Measurements from ENCODE around the gene CHST15. TPM values are rescaled to one million over a fixed set of nuclear protein-coding genes. Genes with fewer than 3 reads are reported as not detected.

The CHST15 gene
- total and polyA plus RNA-seq, 2 of the 8 experiments (the other 6 are each of a cell fraction or from before 2014, with no cell fraction given): 8.8 to 9.1 TPM

DNA sequence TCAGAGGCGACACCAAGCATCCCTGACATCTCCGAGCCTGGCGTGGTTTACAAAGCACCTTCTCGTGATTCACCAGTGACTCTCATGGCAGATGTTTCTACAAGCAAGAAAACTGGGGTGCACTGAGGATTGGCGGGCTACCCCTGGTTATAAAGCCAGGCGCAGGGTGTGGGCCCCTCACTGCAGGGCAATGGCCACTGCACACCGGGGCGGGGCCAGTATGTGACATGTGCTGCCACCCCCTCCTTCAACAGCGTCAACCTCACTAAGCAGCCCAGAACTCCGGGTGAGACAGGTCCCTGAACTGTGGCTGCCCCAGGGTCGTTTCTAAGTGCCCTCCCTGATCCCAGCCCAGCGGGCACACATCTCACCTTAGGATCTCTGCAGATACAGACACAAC, 63.8 kb downstream of the CHST15 start:
- Histone ChIP-seq H3K14ac (ENCODE audit: insufficient read length) (no peak overlapping the region), H4K5ac (ENCODE audit: insufficient read length, low read depth, low read length) (no peak overlapping the region), H3K79me1 (ENCODE audit: low read depth, low read length) (no peaks in the 10 kb centered on the region), H4K8ac (ENCODE audit: extremely low read depth, insufficient read depth, low read length) (no peak overlapping the region; the same call in 1 of the 2 replicates), H3K79me2 (ENCODE audit: control insufficient read depth in 1 of 2, insufficient read depth in 2 of 2, low read length in 2 of 2) (no peaks in the 10 kb centered on the region), H3K4me1 (replicated peaks in 1 of 4; ENCODE audit: control insufficient read depth in 3 of 4, insufficient read depth in 4 of 4, low read length in 3 of 4) (peaks cover 10 to 30% (median 20%) of the 10 kb centered on the region in 4 experiments), H3K27ac (ENCODE audit: low read depth, low read length) (no peak overlapping the region), H3K4ac (replicated peaks; ENCODE audit: insufficient read length, low read depth, low read length) (no peak overlapping the region), H3K18ac (ENCODE audit: extremely low read depth, low read length) (no peak overlapping the region), H2BK15ac (ENCODE audit: low read length) (no peak overlapping the region), H2AFZ (ENCODE audit: low read length) (no peak overlapping the region), H2BK5ac (ENCODE audit: low read depth, low read length) (no peak overlapping the region), H2BK12ac (ENCODE audit: low read depth, low read length) (no peak overlapping the region; the same call in 1 of the 2 replicates), H2BK120ac (replicated peaks; ENCODE audit: low read depth, low read length) (no peak overlapping the region), H3K4me2 (ENCODE audit: insufficient read depth in 1 of 2, low read depth in 2 of 2, low read length in 2 of 2) (no peak overlapping the region), H3K23ac (ENCODE audit: insufficient read length) (no peak overlapping the region), H3K56ac (replicated peaks; ENCODE audit: insufficient read length, low read depth, low read length) (no peak overlapping the region), H3K27me3 (replicated peaks in 1 of 4; ENCODE audit: control insufficient read depth in 3 of 4, extremely low read depth in 1 of 4, insufficient read depth in 3 of 4, low read length in 3 of 4) (0 out of 7 replicates have a peak, but pooled peaks cover 0 to 2% (median 0%) of the 10 kb centered on the region in 4 experiments), H2AK5ac (ENCODE audit: low read depth, low read length) (no peak overlapping the region), H4K20me1 (replicated peaks in 1 of 2; ENCODE audit: control insufficient read depth in 1 of 2, insufficient read depth in 2 of 2, low read length in 2 of 2) (no peaks in the 10 kb centered on the region), H3K23me2 (ENCODE audit: low read depth, low read length) (no peaks in the 10 kb centered on the region), H3K9ac (replicated peaks in 1 of 4; ENCODE audit: extremely low read depth in 1 of 4, low read depth in 3 of 4, low read length in 3 of 4) (no peak overlapping the region), H2BK20ac (ENCODE audit: low read length) (no peak overlapping the region), H3K9me3 (ENCODE audit: insufficient read depth in 2 of 2, low read depth in 1 of 2, low read length in 1 of 2) (no peaks in the 10 kb centered on the region), H3K4me3 (ENCODE audit: extremely low read depth in 1 of 4, insufficient read depth in 2 of 4, low read depth in 3 of 4, low read length in 4 of 4) (no peak overlapping the region), H3K36me3 (ENCODE audit: control insufficient read depth in 2 of 4, insufficient read depth in 4 of 4, low read length in 3 of 4) (no peaks in the 10 kb centered on the region), H4K91ac (replicated peaks; ENCODE audit: insufficient read length, low read length) (no peak overlapping the region)
- no peak for DNase-seq (ENCODE audit: low read depth in 1 of 2, low spot score in 2 of 2)
- 95% methylated on average over 12 of the region's 12 CpGs; no CpG with 5 or more reads in 1 of the 2 experiments for WGBS, 2 experiments (ENCODE audit: extremely low coverage in 1 of 2, insufficient coverage in 1 of 2, insufficient read length in 1 of 2, insufficient replicate concordance in 2 of 2, low coverage in 1 of 2, low lambda C conversion rate in 2 of 2, missing lambda C conversion rate in 1 of 2)
- no peak for FAIRE-seq
- ChIA-PET POLR2A (ENCODE audit: partially characterized antibody) (interaction anchor here (1.0 to 1.3 kb wide), 2 partner anchors 37 to 62 kb away, joined by 3 read pairs; no protein-coding TSS in a partner anchor), CTCF (ENCODE audit: partially characterized antibody) (interaction anchor here (1.4 to 1.6 kb wide), 3 partner anchors 28 to 63 kb away, joined by 3 to 4 read pairs (median 4); no protein-coding TSS in a partner anchor)
- TF ChIP-seq SRF (IDR thresholded peaks at IDR 0.05; ENCODE audit: low read depth, low read length): no peak
- no peak for TF ChIP-seq ASH2L (IDR thresholded peaks at IDR 0.05; ENCODE audit: low read length)
- TF ChIP-seq POLR2AphosphoS5 (IDR thresholded peaks at IDR 0.05; ENCODE audit: low read depth, low read length): no peak
- no peak for TF ChIP-seq CHD1 (IDR thresholded peaks at IDR 0.05; ENCODE audit: low read depth, low read length)
- TF ChIP-seq TEAD4 (IDR thresholded peaks at IDR 0.05; ENCODE audit: low read depth, low read length): no peak
- no peak for TF ChIP-seq RFX5 (IDR thresholded peaks at IDR 0.05; ENCODE audit: borderline replicate concordance, low read depth, low read length)
- TF ChIP-seq HDAC6 (IDR thresholded peaks at IDR 0.05; ENCODE audit: low read depth, low read length): no peak
